Measurements from ENCODE around the gene MSANTD3.

Gene MSANTD3

GRCh38 chr9:100459963-100460362, 33.0 kb downstream of the MSANTD3 start:
- TF ChIP-seq POLR2AphosphoS5 (IDR thresholded peaks at IDR 0.05; ENCODE audit: low read depth, low read length) (no peak), TAF1 (IDR thresholded peaks at IDR 0.05; ENCODE audit: borderline replicate concordance, insufficient read depth, low read length) (no peak), REST (IDR thresholded peaks at IDR 0.05; ENCODE audit: insufficient read depth in 1 of 2, low read depth in 2 of 2, low read length in 2 of 2) (no peak), FOXP2 (optimal IDR thresholded peaks at IDR 0.05; ENCODE audit: borderline replicate concordance, extremely low read depth, extremely low read length, insufficient read depth) (no peak), SIN3A (IDR thresholded peaks at IDR 0.05; ENCODE audit: borderline replicate concordance, insufficient read depth, low read length) (no peak)

GRCh38 chr9:100465274-100465673, 38.3 kb downstream of the MSANTD3 start:
- no peak for TF ChIP-seq SIN3A (IDR thresholded peaks at IDR 0.05; ENCODE audit: borderline replicate concordance, insufficient read depth, low read length)
- no peak for TF ChIP-seq REST (IDR thresholded peaks at IDR 0.05; ENCODE audit: insufficient read depth in 1 of 2, low read depth in 2 of 2, low read length in 2 of 2)
- TF ChIP-seq FOXP2 (optimal IDR thresholded peaks at IDR 0.05; ENCODE audit: borderline replicate concordance, extremely low read depth, extremely low read length, insufficient read depth): no peak
- no peak for TF ChIP-seq TAF1 (IDR thresholded peaks at IDR 0.05; ENCODE audit: borderline replicate concordance, insufficient read depth, low read length)
- no peak for TF ChIP-seq POLR2AphosphoS5 (IDR thresholded peaks at IDR 0.05; ENCODE audit: low read depth, low read length)

- TF ChIP-seq REST (IDR thresholded peaks at IDR 0.05; ENCODE audit: insufficient read depth in 1 of 2, low read depth in 2 of 2, low read length in 2 of 2) (no peak), FOXP2 (optimal IDR thresholded peaks at IDR 0.05; ENCODE audit: borderline replicate concordance, extremely low read depth, extremely low read length, insufficient read depth) (no peak), POLR2AphosphoS5 (IDR thresholded peaks at IDR 0.05; ENCODE audit: low read depth, low read length) (no peak), SIN3A (IDR thresholded peaks at IDR 0.05; ENCODE audit: borderline replicate concordance, insufficient read depth, low read length) (no peak), TAF1 (IDR thresholded peaks at IDR 0.05; ENCODE audit: borderline replicate concordance, insufficient read depth, low read length) (no peak)
Measured at GRCh38 chr9:100465761-100466160, 38.8 kb downstream of the MSANTD3 start.

- TF ChIP-seq SIN3A (IDR thresholded peaks at IDR 0.05; ENCODE audit: borderline replicate concordance, insufficient read depth, low read length): no peak
Measured at GRCh38 chr9:100466171-100466828, 39.4 kb downstream of the MSANTD3 start.

- no peak for TF ChIP-seq REST (IDR thresholded peaks at IDR 0.05; ENCODE audit: insufficient read depth in 1 of 2, low read depth in 2 of 2, low read length in 2 of 2)
- TF ChIP-seq SIN3A (IDR thresholded peaks at IDR 0.05; ENCODE audit: borderline replicate concordance, insufficient read depth, low read length): no peak
- no peak for TF ChIP-seq FOXP2 (optimal IDR thresholded peaks at IDR 0.05; ENCODE audit: borderline replicate concordance, extremely low read depth, extremely low read length, insufficient read depth)
- TF ChIP-seq POLR2AphosphoS5 (IDR thresholded peaks at IDR 0.05; ENCODE audit: low read depth, low read length): no peak
- no peak for TF ChIP-seq TAF1 (IDR thresholded peaks at IDR 0.05; ENCODE audit: borderline replicate concordance, insufficient read depth, low read length)
Measured at GRCh38 chr9:100466829-100467221, 39.9 kb downstream of the MSANTD3 start.

Data from PFSK-1 (cell line).